Suprapubic skin (tissue), 4 donors: ENCODE data around the gene DDX5.

Source experiments
- EP300 ChIP-seq: sonication (generic); formaldehyde crosslinking; IDR thresholded peaks from one replicate; pipeline ENCODE4 v1.6.1; 2017; ENCODE audit warnings: antibody characterized with exemption
- POLR2A ChIP-seq, 2 donors: fragments of 450-650 bp; IDR thresholded peaks; one replicate each; pipeline ENCODE4 v1.6.1; 2017; ENCODE audit warnings: antibody characterized with exemption in 2 of 2, mild to moderate bottlenecking in 2 of 2, moderate library complexity in 2 of 2
- POLR2AphosphoS5 ChIP-seq, 3 donors: sonication (generic); formaldehyde crosslinking; IDR thresholded peaks; one replicate each; pipeline ENCODE4 v1.6.1; 2017; ENCODE audit warnings: antibody characterized with exemption in 3 of 3
- TF ChIP-seq, protein P1 (sequence below), 2 donors: fragments of 200-600 bp in 1 of 2; fragments of 450-650 bp in 1 of 2; sonication (generic) in 1 of 2; IDR thresholded peaks; one replicate each; pipeline ENCODE4 v1.5.1; 2016 to 2019; ENCODE audit warnings: antibody characterized with exemption in 2 of 2, mild to moderate bottlenecking in 1 of 2, moderate library complexity in 1 of 2

- no peak for TF ChIP-seq POLR2A (IDR thresholded peaks at IDR 0.05)
- TF ChIP-seq, protein P1, sequence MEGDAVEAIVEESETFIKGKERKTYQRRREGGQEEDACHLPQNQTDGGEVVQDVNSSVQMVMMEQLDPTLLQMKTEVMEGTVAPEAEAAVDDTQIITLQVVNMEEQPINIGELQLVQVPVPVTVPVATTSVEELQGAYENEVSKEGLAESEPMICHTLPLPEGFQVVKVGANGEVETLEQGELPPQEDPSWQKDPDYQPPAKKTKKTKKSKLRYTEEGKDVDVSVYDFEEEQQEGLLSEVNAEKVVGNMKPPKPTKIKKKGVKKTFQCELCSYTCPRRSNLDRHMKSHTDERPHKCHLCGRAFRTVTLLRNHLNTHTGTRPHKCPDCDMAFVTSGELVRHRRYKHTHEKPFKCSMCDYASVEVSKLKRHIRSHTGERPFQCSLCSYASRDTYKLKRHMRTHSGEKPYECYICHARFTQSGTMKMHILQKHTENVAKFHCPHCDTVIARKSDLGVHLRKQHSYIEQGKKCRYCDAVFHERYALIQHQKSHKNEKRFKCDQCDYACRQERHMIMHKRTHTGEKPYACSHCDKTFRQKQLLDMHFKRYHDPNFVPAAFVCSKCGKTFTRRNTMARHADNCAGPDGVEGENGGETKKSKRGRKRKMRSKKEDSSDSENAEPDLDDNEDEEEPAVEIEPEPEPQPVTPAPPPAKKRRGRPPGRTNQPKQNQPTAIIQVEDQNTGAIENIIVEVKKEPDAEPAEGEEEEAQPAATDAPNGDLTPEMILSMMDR (IDR thresholded peaks at IDR 0.05) = no peak
- no peak for TF ChIP-seq EP300
- TF ChIP-seq POLR2AphosphoS5 (IDR thresholded peaks at IDR 0.05) = no peak
Observed at GRCh38 chr17:64509179-64509578, 3.1 kb upstream of the DDX5 start.
